GM12872 (cell line): ENCODE results near the gene RGL3.

Experiments
- CTCF ChIP-seq: IDR thresholded peaks from 3 replicates; pipeline ENCODE4 v1.5.1; 2011; ENCODE audit warnings: low read depth, mild to moderate bottlenecking, low read length, moderate library complexity; ENCODE audit not compliant: insufficient read depth

Gene RGL3

GRCh38 chr19:11444059-11444458 lies 24.9 kb upstream of the RGL3 start:
- TF ChIP-seq CTCF: no peak

- no peak for TF ChIP-seq CTCF
Observed at GRCh38 chr19:11437955-11438354, 18.8 kb upstream of the RGL3 start.

- TF ChIP-seq CTCF: no peak
Observed at GRCh38 chr19:11435833-11436313, 16.8 kb upstream of the RGL3 start.

- TF ChIP-seq CTCF: peak; percentile 97
Observed at GRCh38 chr19:11435057-11435832, 16.1 kb upstream of the RGL3 start, which contains the start of the genes ODAD3 and PRKCSH. ODAD3 (minus strand) TSS chr19:11435121; CDS start chr19:11435016, 105 bp downstream. PRKCSH (plus strand) TSS chr19:11435635; CDS start chr19:11436118, 483 bp downstream.

- TF ChIP-seq CTCF: no peak
Observed at GRCh38 chr19:11434703-11435056, 15.6 kb upstream of the RGL3 start.

GRCh38 chr19:11426656-11427055 lies 7.5 kb upstream of the RGL3 start:
- no peak for TF ChIP-seq CTCF

- no peak for TF ChIP-seq CTCF
Observed at GRCh38 chr19:11425719-11426457, 6.8 kb upstream of the RGL3 start.
